DND-41 (cell line): ENCODE measurements around the gene ARHGEF17.

Experiments
- ATAC-seq: fragments of 200-7000 bp; cut with Tn5 transposase; 3 replicates; pipeline ENCODE4 v1.9.1; 2021; ENCODE audit warnings: low read depth; ENCODE audit not compliant: insufficient read depth
- DNase-seq: peaks from one replicate; pipeline ENCODE4 v3.0.0-alpha.2; 2020
- H2AFZ ChIP-seq: 2 replicates; pipeline ENCODE4 v1.6.0; 2012; ENCODE audit warnings: low read depth, low read length
- H3K27ac ChIP-seq: 2 replicates; pipeline ENCODE4 v1.5.1; 2012; ENCODE audit warnings: low read length, inconsistent platforms
- H3K27me3 ChIP-seq: fragments of 200-600 bp; sonication (generic); 2 replicates; pipeline ENCODE4 v1.6.0; 2012; ENCODE audit warnings: low read length, mild to moderate bottlenecking, inconsistent platforms; ENCODE audit not compliant: insufficient read depth, poor library complexity
- H3K36me3 ChIP-seq: 2 replicates; pipeline ENCODE4 v1.5.1; 2012; ENCODE audit warnings: low read length, inconsistent platforms; ENCODE audit not compliant: insufficient read depth
- H3K4me1 ChIP-seq: 2 replicates; pipeline ENCODE4 v1.5.1; 2012; ENCODE audit warnings: mild to moderate bottlenecking, low read length; ENCODE audit not compliant: insufficient read depth
- H3K4me2 ChIP-seq: 2 replicates; pipeline ENCODE4 v1.6.0; 2012; ENCODE audit warnings: mild to moderate bottlenecking, moderate library complexity, low read length, inconsistent platforms; ENCODE audit not compliant: insufficient read depth
- H3K4me3 ChIP-seq, 2 experiments: fragments of 200-600 bp in 1 of 2; shearing (Covaris generic) in 1 of 2; 2 replicates each; pipeline ENCODE4 v1.5.1; 2012 to 2016; ENCODE audit warnings: inconsistent platforms in 2 of 2, low read length in 2 of 2, mild to moderate bottlenecking in 2 of 2, low read depth in 1 of 2, moderate library complexity in 1 of 2
- H3K79me2 ChIP-seq: 2 replicates; pipeline ENCODE4 v1.6.0; 2012; ENCODE audit warnings: low read length, inconsistent platforms; ENCODE audit not compliant: insufficient read depth
- H3K9ac ChIP-seq: 2 replicates; pipeline ENCODE4 v1.6.0; 2012; ENCODE audit warnings: low read depth, mild to moderate bottlenecking, inconsistent platforms, low read length, moderate library complexity
- H3K9me3 ChIP-seq: 2 replicates; pipeline ENCODE4 v1.5.1; 2012; ENCODE audit warnings: low read length, moderate library complexity, mild to moderate bottlenecking, inconsistent platforms; ENCODE audit not compliant: insufficient read depth, severe bottlenecking
- H4K20me1 ChIP-seq: 2 replicates; pipeline ENCODE4 v1.6.0; 2012; ENCODE audit warnings: low read length; ENCODE audit not compliant: insufficient read depth
- EZH2 ChIP-seq: IDR thresholded peaks from 3 replicates; pipeline ENCODE4 v1.6.1; 2012; ENCODE audit warnings: borderline replicate concordance, low read depth, mild to moderate bottlenecking, moderate library complexity, low read length, inconsistent platforms; ENCODE audit not compliant: severe bottlenecking
- TF ChIP-seq, protein P1 (sequence below): IDR thresholded peaks from 2 replicates; pipeline ENCODE4 v1.5.1; 2012; ENCODE audit warnings: borderline replicate concordance, low read length, moderate library complexity, mild to moderate bottlenecking; ENCODE audit not compliant: poor library complexity, severe bottlenecking; ENCODE audit errors: extremely low read depth

ARHGEF17 gene

DNA sequence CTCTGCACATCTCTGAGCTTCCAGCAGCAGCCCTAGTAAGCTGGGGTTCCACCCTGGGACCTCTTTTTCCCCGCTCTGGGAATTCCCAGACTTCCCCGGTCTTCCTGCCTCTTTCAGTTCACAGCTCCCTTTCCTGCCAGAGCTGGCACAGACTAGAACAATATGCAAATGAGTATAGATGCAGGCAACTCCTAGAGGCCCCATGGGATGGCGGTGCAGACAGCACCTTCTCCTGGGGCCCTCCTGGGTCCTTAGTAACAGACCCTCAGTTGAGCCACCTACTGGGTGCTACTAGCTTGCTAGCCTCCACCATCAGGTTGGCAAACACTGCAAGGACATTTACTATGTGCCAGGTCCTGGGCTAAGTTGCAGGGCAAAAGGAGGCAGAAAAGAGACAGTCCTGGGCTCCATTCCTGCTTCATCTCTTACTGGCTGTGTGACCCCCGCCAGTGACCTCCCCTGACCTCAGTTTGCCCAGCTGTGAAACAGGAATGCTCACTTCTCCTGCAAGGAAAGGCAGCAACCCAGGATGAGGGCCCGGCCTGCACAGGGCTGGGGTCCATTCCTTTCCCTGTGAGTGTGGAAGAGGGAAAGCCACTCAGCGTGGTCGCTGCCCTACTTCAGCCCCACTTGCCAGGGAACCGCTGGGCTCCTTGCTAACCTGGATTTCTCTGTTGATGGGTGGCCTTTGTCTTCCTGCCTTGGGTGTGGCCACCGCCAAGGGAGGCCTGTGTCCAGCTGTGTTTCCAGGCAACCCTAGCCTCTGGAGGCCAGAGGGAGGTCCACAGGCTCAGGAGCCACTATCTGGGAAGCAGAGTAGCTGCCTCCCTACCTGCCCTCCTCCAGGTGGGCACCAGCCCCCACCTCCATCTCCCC, 75.4 kb downstream of the ARHGEF17 start:
- peak overlapping the region; percentile 43; the same call in 1 of the 2 replicates for H3K27ac ChIP-seq
- H3K4me1 ChIP-seq = peaks cover 54% of the 10 kb centered on the region
- H3K9me3 ChIP-seq = no peaks in the 10 kb centered on the region
- peaks cover 26% of the 10 kb centered on the region for H3K36me3 ChIP-seq
- no peaks in the 10 kb centered on the region for H3K27me3 ChIP-seq
- no peak overlapping the region for H3K4me3 ChIP-seq
- DNase-seq (no peak), ATAC-seq (no peak)
- peak overlapping the region; percentile 16; the same call in 1 of the 2 replicates for H3K9ac ChIP-seq
- H3K79me2 ChIP-seq = peaks cover 99% of the 10 kb centered on the region
- no peak for TF ChIP-seq EZH2
- TF ChIP-seq, protein P1, sequence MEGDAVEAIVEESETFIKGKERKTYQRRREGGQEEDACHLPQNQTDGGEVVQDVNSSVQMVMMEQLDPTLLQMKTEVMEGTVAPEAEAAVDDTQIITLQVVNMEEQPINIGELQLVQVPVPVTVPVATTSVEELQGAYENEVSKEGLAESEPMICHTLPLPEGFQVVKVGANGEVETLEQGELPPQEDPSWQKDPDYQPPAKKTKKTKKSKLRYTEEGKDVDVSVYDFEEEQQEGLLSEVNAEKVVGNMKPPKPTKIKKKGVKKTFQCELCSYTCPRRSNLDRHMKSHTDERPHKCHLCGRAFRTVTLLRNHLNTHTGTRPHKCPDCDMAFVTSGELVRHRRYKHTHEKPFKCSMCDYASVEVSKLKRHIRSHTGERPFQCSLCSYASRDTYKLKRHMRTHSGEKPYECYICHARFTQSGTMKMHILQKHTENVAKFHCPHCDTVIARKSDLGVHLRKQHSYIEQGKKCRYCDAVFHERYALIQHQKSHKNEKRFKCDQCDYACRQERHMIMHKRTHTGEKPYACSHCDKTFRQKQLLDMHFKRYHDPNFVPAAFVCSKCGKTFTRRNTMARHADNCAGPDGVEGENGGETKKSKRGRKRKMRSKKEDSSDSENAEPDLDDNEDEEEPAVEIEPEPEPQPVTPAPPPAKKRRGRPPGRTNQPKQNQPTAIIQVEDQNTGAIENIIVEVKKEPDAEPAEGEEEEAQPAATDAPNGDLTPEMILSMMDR = no peak
- H2AFZ ChIP-seq = no peak overlapping the region
- no peak overlapping the region for H3K4me2 ChIP-seq
- peaks cover 98% of the 10 kb centered on the region for H4K20me1 ChIP-seq

DNA sequence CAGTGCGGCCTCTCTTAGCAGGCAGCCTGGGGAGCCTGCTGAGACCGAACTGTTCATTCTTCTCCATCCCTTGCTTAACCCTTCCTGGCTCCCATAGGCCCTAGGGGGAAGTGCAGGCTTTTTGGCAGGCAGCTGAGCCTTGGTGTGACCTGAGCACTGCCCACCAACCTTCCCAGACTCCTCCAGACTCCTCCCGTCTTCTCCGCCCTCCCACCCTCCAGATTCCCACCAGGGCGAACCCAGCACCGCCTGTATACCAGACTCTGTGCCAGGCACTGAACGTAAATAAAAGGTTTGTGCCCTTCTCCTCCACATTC, 76.0 kb downstream of the ARHGEF17 start:
- no peak for ATAC-seq
- H2AFZ ChIP-seq = no peak overlapping the region
- TF ChIP-seq, protein P1 = no peak
- no peak for TF ChIP-seq EZH2
- peaks cover 48% of the 10 kb centered on the region for H3K4me1 ChIP-seq
- H3K9me3 ChIP-seq = no peaks in the 10 kb centered on the region
- no peak overlapping the region for H3K4me2 ChIP-seq
- H3K27me3 ChIP-seq = no peaks in the 10 kb centered on the region
- 0 out of 2 replicates have a peak overlapping the region, but pooled peaks have one; percentile 26 for H3K27ac ChIP-seq
- H3K36me3 ChIP-seq = peaks cover 26% of the 10 kb centered on the region
- H3K4me3 ChIP-seq = no peak overlapping the region
- no peak overlapping the region for H3K9ac ChIP-seq
- no peak for DNase-seq
- H4K20me1 ChIP-seq = peaks cover 98% of the 10 kb centered on the region
- peaks cover 99% of the 10 kb centered on the region for H3K79me2 ChIP-seq

DNA sequence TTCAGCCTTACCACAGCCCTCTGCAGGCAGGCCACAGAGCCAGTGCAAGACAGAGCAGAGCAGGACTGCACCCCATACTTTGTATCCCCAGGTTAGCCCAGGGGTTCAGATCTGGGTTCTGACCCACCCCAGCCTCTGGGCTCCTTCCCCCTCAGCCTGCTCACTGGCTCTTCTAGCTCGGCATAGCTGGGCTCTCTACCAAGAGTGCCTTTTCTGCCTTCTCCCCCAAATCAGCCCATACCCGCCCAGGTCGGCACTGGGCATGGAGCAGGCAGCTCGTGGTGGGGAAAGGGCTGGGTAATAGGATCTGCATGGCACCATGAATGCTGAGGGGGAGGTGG, 76.4 kb downstream of the ARHGEF17 start:
- H3K27ac ChIP-seq = peak overlapping the region; percentile 53; the same call in 1 of the 2 replicates
- peaks cover 98% of the 10 kb centered on the region for H4K20me1 ChIP-seq
- no peak for DNase-seq
- no peak overlapping the region for H3K4me2 ChIP-seq
- H3K4me3 ChIP-seq = no peak overlapping the region
- no peak overlapping the region for H3K9ac ChIP-seq
- H2AFZ ChIP-seq = no peak overlapping the region
- H3K9me3 ChIP-seq = no peaks in the 10 kb centered on the region
- peaks cover 43% of the 10 kb centered on the region for H3K4me1 ChIP-seq
- no peak for ATAC-seq
- TF ChIP-seq, protein P1 = no peak
- TF ChIP-seq EZH2 = no peak
- H3K27me3 ChIP-seq = no peaks in the 10 kb centered on the region
- H3K36me3 ChIP-seq = peaks cover 27% of the 10 kb centered on the region
- H3K79me2 ChIP-seq = peaks cover 99% of the 10 kb centered on the region
